Lung microvascular endothelial cell (primary cell): ENCODE measurements around the gene TBX15. TPM values are rescaled to one million over a fixed set of nuclear protein-coding genes. Genes with fewer than 3 reads are reported as not detected.

Experiments
- DNase-seq, 2 donors: peaks; one replicate each; pipeline versions ENCODE4 v3.0.0 to v3.0.0-alpha.2; 2010; ENCODE audit warnings: low read depth in 2 of 2
- total RNA-seq: library from RNA; depleted of rRNA; stranded (reverse); fragments of >200 nt; gene quantifications from 2 replicates; pipeline ENCODE4 v1.2.1, GENCODE V29; 2014

The TBX15 gene
- total RNA-seq, 1 donor from 2014 or later: under 0.01 TPM

DNA sequence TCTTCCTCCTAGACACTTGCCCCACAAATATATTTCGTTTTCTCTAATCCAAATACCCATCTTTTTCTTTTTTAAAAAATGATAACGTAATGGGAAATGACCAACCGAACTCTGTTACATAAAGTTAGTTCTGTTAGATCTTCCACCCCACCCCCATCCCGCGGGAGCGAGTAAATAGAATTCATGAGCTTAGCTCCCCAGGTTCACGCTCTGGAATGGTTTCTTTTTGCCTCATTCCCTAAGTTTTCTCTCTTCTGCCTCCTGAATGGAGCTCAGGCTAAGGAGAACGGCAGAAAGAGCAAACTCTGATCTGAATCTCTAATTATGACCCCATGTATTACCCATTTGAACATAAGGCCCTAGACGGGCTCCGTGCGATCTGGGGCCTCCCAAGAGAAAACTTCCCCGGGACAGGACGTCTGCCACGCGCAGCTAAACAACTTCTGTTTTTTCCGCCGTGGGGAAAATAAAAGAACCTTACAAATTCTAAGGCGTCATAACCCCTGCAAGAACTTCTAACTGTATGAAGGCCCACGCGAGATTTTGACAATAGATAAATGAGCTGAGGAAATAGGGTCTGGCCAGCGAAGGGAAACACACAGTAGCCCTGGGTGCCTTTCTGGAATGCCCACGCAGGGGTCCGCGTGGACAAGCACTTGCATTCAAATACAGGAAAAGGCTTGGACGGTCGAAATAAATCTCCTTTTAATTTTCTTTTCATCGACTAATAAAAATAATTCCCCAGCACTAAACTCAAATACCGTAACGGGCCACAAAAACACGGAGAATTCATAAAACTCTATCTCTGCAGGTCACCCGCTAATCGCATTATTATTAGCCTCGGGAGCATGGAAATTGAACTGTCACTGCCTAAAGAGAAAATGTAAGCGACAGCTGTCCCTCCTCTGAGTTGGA is 2.2 kb downstream of the TBX15 start:
- no peak for DNase-seq

GRCh38 chr1:118984722-118985639 is 3.2 kb downstream of the TBX15 start:
- DNase-seq: no peak

GRCh38 chr1:118984086-118984721 is 3.9 kb downstream of the TBX15 start:
- DNase-seq: peak in 1 of 2 donors; percentile 45

GRCh38 chr1:118983558-118984041 is 4.5 kb downstream of the TBX15 start:
- DNase-seq: no peak

- no peak for DNase-seq
These were observed 5.2 kb downstream of the TBX15 start for GRCh38 chr1:118982821-118983557.

- DNase-seq: no peak
These were observed 5.9 kb downstream of the TBX15 start for GRCh38 chr1:118982266-118982665.

DNA sequence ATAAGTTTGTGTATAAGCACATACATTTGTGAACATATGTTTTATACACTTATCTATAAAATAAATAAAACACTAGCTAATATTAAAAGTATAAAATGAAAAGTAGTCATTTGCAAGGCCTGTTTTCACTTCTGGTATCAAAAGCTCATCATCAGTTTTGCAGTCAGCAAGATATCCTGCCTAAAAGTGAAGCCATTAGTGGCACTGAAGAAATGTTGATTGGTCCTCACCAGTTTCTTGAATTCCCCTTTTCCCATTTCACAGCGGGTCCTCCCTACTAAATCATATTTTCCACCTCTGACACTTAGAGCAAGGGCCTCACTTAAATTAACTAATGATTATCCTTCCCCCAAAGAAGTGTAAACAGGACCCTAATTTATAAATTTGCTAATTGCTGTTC is 6.7 kb downstream of the TBX15 start:
- DNase-seq: no peak

DNA sequence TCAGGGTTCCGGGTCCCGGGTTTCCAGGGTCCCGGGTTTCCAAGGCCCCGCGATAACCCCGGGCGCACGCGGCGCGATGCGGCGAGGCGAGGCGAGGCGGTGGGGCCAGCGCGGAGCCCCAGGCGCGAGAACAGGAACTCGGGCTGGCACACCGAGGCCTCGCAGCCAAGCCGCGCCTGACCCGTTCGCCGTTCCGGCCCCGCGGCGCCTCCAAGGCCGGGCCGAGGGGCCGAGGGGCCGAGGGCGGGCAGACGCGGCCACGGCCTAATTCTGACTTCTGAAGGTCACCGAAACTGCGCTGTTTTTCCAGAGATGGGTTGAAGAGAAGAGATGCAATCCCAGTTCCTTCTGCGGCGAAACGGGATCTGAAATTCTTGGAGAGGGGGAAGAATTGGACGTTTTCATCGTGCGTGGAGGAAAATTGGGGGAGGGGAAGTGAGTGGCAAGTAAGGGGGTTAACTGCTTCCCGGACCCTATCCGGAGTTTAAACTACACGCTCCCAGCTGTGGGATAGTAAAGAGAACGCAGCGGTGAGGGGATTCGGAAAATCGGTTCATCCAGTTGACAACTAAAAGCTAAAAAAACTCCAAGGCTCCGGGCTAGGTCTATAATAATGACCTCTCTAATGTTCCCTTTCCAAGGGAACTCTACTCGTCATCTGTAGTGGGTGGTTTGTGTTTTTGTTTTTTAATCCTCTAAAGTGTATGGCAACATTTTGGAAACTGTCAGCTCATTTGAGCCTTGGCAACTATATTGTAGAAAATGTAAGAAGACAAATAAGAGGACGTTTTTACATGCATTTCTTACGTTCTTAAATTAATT is 8.2 kb downstream of the TBX15 start:
- DNase-seq: no peak

DNA sequence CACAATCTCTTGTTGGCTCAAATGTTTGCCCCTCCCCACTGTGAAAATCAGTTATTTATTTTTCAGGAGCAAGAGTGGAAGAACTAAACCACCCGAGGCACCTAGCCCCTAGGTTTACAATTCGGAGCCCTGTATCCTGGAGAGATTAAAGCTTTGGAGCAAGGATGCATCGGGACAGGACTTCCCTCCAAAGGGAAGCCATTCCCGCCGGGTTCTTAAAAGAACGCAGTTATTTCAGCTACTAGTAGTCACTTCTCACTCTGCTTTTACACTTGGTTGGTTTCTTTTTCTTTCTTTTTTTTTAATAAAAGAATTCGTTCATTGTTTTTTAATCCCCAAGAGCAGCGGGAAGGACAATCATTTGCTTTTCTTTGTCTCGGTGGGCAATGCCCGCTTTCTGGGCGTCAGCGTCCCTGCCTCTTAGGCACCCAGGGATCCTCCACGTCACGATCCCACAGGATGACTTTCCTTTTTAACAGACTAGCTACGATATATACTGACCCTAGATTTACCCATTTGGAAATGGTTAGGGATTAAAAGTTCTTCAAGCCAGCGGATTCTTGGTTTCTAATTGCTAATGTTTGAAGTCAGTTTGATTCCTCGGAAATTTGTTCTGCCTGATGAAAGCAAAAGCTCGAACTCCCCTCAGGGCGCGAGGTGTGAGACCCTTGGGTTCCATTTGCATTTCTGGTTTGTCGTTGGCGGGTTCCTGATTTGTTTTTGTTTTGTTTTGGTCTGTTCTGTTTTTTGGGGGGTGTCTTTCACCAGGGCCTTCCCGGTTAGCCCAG is 9.0 kb downstream of the TBX15 start:
- no peak for DNase-seq

- no peak for DNase-seq
These were observed 10.5 kb downstream of the TBX15 start for GRCh38 chr1:118977600-118977999.

- DNase-seq: no peak
These were observed 13.5 kb downstream of the TBX15 start for GRCh38 chr1:118974661-118975060.

GRCh38 chr1:118973531-118974137 is 14.5 kb downstream of the TBX15 start:
- DNase-seq: no peak

GRCh38 chr1:118973032-118973431 is 15.1 kb downstream of the TBX15 start:
- DNase-seq: no peak

- DNase-seq: no peak
These were observed 17.7 kb downstream of the TBX15 start for GRCh38 chr1:118970451-118970850.

DNA sequence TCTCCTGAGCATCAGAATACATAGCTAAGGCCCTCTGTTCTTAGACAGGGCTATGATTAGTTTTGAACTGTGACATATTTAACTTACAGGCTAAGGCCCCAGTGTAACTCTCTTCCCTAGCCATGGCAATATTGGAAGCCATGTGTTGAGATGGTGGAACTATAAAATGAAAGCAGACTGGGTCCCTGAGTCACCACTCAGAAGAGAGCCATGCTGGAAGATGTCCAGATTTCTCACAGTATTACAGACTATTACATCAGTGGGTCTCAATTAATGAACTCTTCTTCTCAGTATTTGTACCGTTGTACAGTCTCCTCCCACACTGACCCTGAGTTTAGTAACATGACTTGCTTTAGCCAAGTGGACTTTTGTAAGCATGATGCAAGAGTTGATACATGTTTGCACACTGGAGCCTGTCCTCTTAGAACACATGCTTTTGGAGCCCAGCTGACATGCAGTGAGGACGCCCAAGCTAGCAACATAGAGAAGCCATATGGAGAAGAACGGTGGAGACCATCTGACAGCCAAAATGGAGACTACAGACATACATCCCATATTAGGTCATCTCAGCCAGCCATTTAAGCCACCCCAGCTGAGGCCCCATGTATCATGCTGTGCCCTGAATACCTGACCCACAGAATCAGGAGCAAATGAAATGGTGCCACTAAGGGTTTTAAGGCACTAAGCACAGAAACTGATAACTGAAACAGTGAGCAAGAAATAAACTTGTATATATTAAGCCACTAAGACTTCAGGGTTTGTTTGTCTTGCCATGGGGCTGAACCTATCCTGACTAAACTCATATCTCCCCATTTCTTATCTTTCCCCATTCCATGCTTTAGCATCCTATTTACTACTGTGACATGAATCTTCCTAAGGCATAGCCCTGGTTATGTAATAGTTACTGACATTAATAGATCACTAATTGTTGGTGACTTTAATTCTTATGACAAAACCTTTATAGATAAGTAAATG is 24.4 kb downstream of the TBX15 start:
- DNase-seq: no peak

GRCh38 chr1:118963138-118963455 is 25.0 kb downstream of the TBX15 start:
- DNase-seq: no peak

DNA sequence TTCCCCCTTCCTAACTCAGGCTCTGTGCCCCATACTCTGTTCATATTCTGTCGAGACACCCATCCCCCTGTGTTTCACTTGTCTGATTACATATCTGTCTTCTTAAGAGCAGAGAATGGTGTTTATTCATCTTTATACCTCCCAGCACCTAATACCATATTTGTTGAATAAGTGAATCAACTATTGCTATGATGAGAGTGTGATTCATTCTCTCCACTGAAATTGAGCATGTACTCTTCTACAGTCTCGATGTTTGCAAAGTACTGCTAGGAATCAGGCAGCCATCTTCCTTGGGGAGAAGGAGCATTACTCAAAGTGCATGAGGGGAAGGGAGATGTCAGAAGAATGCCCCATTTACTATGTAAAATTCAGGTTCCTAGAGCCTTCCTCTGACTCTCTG is 27.0 kb downstream of the TBX15 start:
- no peak for DNase-seq
